ENCODE results near the gene FAM83C. TPM values are rescaled to one million over a fixed set of nuclear protein-coding genes. Genes with fewer than 3 reads are reported as not detected.
"Not testable (repeated sequence)": the region's sequence is repeated elsewhere in the genome, so short reads cannot be mapped to it uniquely, and the experiment has no call there.

The FAM83C gene
- polyA plus RNA-seq, 6 donors from 2014 or later, result not detected

DNA sequence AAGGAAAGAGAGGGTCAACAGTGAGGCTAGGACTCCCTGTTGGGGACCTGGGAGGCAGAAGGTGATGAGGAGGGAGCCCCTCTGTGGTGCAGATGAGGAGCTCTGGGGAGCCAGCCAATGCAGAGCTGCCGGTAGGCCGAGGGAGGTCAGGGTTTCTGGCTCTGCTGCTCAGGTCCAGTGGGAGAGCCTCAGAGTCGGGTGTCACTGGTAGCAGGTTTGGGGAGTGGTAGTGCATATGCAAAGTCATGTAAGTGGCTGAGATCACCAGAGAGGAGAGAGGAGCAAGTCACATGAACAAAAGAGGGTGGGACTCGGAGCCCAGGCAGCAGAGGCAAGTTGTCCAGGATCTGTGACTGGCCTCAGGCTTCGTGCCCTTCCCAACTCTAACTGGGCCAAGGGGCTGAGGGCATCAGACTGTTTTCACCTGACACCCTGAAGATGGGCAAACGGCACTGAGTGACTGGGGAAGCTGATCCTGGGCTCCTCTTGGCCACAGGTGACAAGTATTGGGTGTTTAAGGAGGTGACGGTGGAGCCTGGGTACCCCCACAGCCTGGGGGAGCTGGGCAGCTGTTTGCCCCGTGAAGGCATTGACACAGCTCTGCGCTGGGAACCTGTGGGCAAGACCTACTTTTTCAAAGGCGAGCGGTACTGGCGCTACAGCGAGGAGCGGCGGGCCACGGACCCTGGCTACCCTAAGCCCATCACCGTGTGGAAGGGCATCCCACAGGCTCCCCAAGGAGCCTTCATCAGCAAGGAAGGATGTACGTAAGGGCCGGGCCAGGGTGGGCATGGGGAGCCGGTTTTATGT, 20.9 kb downstream of the FAM83C start:
- Mint-ChIP-seq H3K36me3 (peaks cover 0 to 11% of the 10 kb centered on the region in 2 donors), H3K27me3 (no peaks in the 10 kb centered on the region), H3K27ac (peak overlapping the region in 1 of 6 donors; percentile 65), H3K4me1 (peaks cover 6 to 13% (median 12%) of the 10 kb centered on the region in 3 donors), H3K9me3 (no peaks in the 10 kb centered on the region), H3K4me3 (no peak overlapping the region)
- DNase-seq (no peak), ATAC-seq (ENCODE audit: low read depth in 2 of 2) (no peak)

- no peaks in the 10 kb centered on the region for H3K27me3 Mint-ChIP-seq
- no peak for ATAC-seq (ENCODE audit: low read depth in 2 of 2)
- peaks cover 4 to 13% (median 6%) of the 10 kb centered on the region in 3 donors for H3K4me1 Mint-ChIP-seq
- H3K36me3 Mint-ChIP-seq, result peaks cover 0 to 12% of the 10 kb centered on the region in 2 donors
- peak overlapping the region in 1 of 8 donors; percentile 16 for H3K4me3 Mint-ChIP-seq
- no peaks in the 10 kb centered on the region for H3K9me3 Mint-ChIP-seq
- no peak for DNase-seq
- peak overlapping the region in 3 of 6 donors; percentile 16 to 50 (median 36) for H3K27ac Mint-ChIP-seq
Measured at GRCh38 chr20:35270021-35270902, 22.0 kb downstream of the FAM83C start.

DNA sequence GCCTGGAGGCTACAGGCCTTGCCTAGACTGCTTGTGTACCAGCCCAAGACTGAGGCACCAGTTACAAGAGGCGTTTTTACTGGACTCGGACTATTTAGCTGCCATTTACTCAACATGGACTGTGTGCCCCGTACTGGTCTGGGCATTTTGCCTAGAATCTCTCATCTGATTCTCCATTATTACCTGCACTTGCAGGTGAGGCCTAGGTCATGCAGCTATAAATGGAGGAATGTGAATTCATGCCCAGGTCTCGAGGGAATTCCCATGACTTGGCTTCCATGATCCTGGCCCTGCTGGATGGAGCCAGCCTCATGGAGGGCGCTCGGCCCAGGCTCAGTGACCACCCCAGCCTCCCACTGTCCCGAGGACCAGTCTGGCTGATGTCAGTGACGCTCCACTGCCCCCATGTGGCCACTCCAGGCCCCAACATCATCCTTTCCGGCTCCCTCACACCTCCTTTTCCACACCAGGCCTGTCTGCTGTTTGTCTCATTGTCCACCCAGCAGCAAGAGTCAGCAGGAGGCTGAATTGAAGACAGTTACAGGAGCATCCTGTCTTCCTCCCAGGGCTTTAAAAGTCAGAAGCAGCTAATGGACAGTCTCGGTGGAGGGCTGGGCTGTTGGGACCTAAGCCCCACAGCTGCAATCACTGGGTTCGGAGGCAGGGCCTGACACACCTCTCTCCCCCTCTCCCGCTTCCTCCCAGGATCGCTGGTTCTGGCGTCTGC, 23.0 kb downstream of the FAM83C start:
- H3K27me3 Mint-ChIP-seq, result no peaks in the 10 kb centered on the region
- DNase-seq (peak; percentile 19), ATAC-seq (ENCODE audit: low read depth in 2 of 2) (peak; percentile 40 to 63)
- peaks cover 4 to 13% (median 6%) of the 10 kb centered on the region in 3 donors for H3K4me1 Mint-ChIP-seq
- H3K27ac Mint-ChIP-seq, result peak overlapping the region in 2 of 6 donors; percentile 38 to 53
- peaks cover 0 to 12% of the 10 kb centered on the region in 2 donors for H3K36me3 Mint-ChIP-seq
- no peaks in the 10 kb centered on the region for H3K9me3 Mint-ChIP-seq
- H3K4me3 Mint-ChIP-seq, result no peak overlapping the region

DNA sequence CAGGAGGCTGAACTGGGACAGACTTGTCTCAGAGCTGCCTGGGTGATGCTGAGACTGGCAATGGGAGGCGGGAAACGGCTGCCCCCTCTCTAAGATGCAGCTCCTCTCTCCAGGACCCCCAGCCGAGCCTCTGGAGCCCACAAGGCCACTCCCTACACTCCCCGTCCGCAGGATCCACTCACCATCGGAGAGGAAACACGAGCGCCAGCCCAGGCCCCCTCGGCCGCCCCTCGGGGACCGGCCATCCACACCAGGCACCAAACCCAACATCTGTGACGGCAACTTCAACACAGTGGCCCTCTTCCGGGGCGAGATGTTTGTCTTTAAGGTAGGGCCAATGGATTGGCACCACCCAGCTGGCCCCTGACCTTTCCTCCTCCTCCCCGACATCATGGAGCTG, 25.1 kb downstream of the FAM83C start:
- DNase-seq, result no peak
- peaks cover 0 to 12% of the 10 kb centered on the region in 2 donors for H3K36me3 Mint-ChIP-seq
- H3K9me3 Mint-ChIP-seq, result no peaks in the 10 kb centered on the region
- H3K27ac Mint-ChIP-seq, result no peak overlapping the region
- no peak for ATAC-seq (ENCODE audit: low read depth in 2 of 2)
- peaks cover 6 to 22% (median 16%) of the 10 kb centered on the region in 3 donors for H3K4me1 Mint-ChIP-seq
- no peaks in the 10 kb centered on the region for H3K27me3 Mint-ChIP-seq
- H3K4me3 Mint-ChIP-seq, result no peak overlapping the region

- Mint-ChIP-seq H3K9me3 (no peaks in the 10 kb centered on the region), H3K4me1 (peaks cover 6 to 17% (median 16%) of the 10 kb centered on the region in 3 donors), H3K27ac (no peak overlapping the region), H3K36me3 (peaks cover 0 to 5% of the 10 kb centered on the region in 2 donors), H3K27me3 (no peaks in the 10 kb centered on the region), H3K4me3 (no peak overlapping the region)
- ATAC-seq (ENCODE audit: low read depth in 2 of 2) (no peak), DNase-seq (no peak)
Measured at GRCh38 chr20:35264755-35265154, 27.5 kb downstream of the FAM83C start.

GRCh38 chr20:35263532-35264341, 28.5 kb downstream of the FAM83C start:
- no peaks in the 10 kb centered on the region for H3K9me3 Mint-ChIP-seq
- peak overlapping the region in 2 of 6 donors; percentile 17 to 32 for H3K27ac Mint-ChIP-seq
- peaks cover 0 to 5% of the 10 kb centered on the region in 2 donors for H3K36me3 Mint-ChIP-seq
- ATAC-seq (ENCODE audit: low read depth in 2 of 2) (no peak), DNase-seq (no peak)
- H3K4me1 Mint-ChIP-seq, result peaks cover 6 to 17% (median 16%) of the 10 kb centered on the region in 3 donors
- no peaks in the 10 kb centered on the region for H3K27me3 Mint-ChIP-seq
- H3K4me3 Mint-ChIP-seq, result peak overlapping the region in 1 of 8 donors; percentile 61

DNA sequence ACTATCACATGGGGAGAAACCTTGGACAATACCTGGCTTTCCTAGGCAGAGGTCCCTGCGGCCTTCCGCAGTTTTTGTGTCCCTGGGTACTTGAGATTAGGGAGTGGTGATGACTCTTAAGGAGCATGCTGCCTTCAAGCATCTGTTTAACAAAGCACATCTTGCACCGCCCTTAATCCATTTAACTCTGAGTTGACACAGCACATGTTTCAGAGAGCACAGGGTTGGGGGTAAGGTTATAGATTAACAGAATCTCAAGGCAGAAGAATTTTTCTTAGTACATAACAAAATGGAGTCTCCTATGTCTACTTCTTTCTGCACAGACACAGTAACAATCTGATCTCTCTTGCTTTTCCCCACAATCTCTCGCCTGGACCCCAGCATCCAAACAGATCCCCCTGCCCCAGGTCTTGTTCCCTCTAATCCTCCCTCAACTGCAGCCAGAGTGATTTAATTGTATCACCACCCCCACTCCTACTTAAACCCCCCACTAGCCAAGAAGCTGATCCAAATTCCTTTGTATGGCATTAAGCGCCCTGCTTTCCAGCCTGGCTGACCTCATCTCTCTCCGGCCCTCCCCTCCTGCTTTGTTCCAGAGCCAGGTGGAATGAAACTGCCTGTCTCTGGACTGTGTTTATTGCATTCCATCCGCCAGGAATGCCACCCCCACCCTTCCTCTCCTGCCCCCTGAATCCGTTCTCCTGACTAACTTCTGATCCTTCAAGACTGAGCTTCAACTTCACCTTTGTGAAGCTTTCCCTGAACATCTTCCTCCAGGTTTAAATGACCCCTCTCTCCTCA, 29.3 kb downstream of the FAM83C start:
- not testable (repeated sequence) for H3K36me3 Mint-ChIP-seq; H3K27me3 Mint-ChIP-seq; DNase-seq; ATAC-seq (ENCODE audit: low read depth in 2 of 2); H3K9me3 Mint-ChIP-seq
- H3K27ac Mint-ChIP-seq, result peak overlapping the region in 2 of 6 donors; percentile 32 to 56
- peaks cover 6 to 17% (median 14%) of the 10 kb centered on the region in 3 donors for H3K4me1 Mint-ChIP-seq
- peak overlapping the region in 1 of 8 donors; percentile 61 for H3K4me3 Mint-ChIP-seq

GRCh38 chr20:35262321-35262720, 29.9 kb downstream of the FAM83C start:
- H3K27me3 Mint-ChIP-seq; DNase-seq; H3K4me3 Mint-ChIP-seq; H3K36me3 Mint-ChIP-seq; H3K27ac Mint-ChIP-seq; ATAC-seq (ENCODE audit: low read depth in 2 of 2); H3K9me3 Mint-ChIP-seq: not testable (repeated sequence)
- H3K4me1 Mint-ChIP-seq, result peaks cover 1 to 14% (median 10%) of the 10 kb centered on the region in 3 donors

GRCh38 chr20:35260426-35260825, 31.8 kb downstream of the FAM83C start:
- H3K9me3 Mint-ChIP-seq, result no peaks in the 10 kb centered on the region
- H3K4me1 Mint-ChIP-seq, result peaks cover 1 to 10% (median 9%) of the 10 kb centered on the region in 3 donors
- ATAC-seq (ENCODE audit: low read depth in 2 of 2) (no peak), DNase-seq (no peak)
- no peak overlapping the region for H3K4me3 Mint-ChIP-seq
- H3K27ac Mint-ChIP-seq, result no peak overlapping the region
- H3K27me3 Mint-ChIP-seq, result no peaks in the 10 kb centered on the region
- no peaks in the 10 kb centered on the region for H3K36me3 Mint-ChIP-seq

DNA sequence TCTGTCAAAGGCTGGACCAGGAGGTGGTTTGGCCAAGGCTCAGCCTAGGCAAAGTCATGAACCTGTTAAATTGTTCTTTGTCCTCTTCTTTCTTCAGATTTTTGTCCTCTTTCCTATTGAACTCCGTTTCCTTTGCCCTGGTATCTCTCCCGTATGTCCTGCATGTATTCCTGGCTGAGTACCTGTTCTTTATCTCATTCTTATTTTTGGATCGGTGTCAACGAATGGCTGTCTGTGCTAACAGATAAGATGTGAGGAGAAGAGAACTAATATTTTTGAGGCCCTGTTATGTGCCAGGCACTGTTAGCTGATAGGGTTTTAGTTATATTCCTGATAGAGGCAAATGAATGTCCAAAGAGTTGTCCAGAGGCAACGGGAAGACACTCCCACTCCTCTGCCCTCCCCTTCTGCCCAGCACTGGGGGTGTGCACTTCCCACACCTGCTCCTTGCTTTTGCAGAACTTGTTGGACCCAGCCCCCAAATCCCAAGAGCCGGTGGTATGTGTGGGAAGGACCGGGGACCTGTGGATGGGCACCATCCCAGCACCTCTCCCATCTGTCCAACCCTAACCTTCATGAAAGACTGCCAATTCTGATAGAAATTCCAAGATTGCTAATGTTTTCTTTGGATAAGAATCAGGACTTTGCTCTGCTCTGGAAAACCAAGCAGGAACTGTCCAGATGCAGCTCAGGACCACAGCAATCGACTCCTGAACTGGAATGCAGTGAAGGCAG, 34.9 kb downstream of the FAM83C start:
- H3K27ac Mint-ChIP-seq, result peak overlapping the region in 1 of 6 donors; percentile 76

DNA sequence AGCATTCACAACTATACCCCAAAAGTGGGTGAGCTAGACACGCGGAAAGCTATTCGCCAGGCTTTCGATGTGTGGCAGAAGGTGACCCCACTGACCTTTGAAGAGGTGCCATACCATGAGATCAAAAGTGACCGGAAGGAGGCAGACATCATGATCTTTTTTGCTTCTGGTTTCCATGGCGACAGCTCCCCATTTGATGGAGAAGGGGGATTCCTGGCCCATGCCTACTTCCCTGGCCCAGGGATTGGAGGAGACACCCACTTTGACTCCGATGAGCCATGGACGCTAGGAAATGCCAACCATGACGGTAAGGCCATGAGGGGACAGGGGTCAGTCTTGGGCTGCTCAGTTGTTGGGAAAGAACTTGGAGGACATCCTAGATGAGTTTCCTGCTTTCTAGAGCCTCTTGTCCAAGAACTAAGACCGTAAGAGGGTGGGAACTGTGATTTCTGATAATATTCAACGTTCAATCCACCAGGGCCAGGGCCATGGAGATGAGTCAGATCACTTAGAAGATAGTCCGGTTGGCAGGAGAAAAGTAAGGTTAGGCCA, 37.7 kb downstream of the FAM83C start:
- peak overlapping the region in 1 of 8 donors; percentile 55 for H3K4me3 Mint-ChIP-seq

More for the DNA sequence above, 34.9 kb downstream of the FAM83C start:
- Mint-ChIP-seq H3K4me1 (peaks cover 2 to 3% (median 2%) of the 10 kb centered on the region in 3 donors), H3K9me3 (no peaks in the 10 kb centered on the region), H3K4me3 (peak overlapping the region in 1 of 8 donors; percentile 42), H3K36me3 (no peaks in the 10 kb centered on the region), H3K27me3 (no peaks in the 10 kb centered on the region)
- ATAC-seq (ENCODE audit: low read depth in 2 of 2) (no peak), DNase-seq (no peak)

More for the DNA sequence above, 37.7 kb downstream of the FAM83C start:
- H3K4me1 Mint-ChIP-seq, result peaks cover 21 to 24% (median 23%) of the 10 kb centered on the region in 3 donors
- H3K9me3 Mint-ChIP-seq, result no peaks in the 10 kb centered on the region
- H3K27ac Mint-ChIP-seq, result peak overlapping the region in 3 of 6 donors; percentile 23 to 67 (median 52)
- H3K27me3 Mint-ChIP-seq, result no peaks in the 10 kb centered on the region
- DNase-seq (no peak), ATAC-seq (ENCODE audit: low read depth in 2 of 2) (no peak)
- H3K36me3 Mint-ChIP-seq, result no peaks in the 10 kb centered on the region

Measured in naive B cell (primary cell).